ENCODE measurements around the gene STK33. TPM values are rescaled to one million over a fixed set of nuclear protein-coding genes. Genes with fewer than 3 reads are reported as not detected.
A peak's percentile ranks its signal among the peaks of the same experiment; 100 is the strongest.

Gene STK33
- total RNA-seq, 1 experiment from 2014 or later, result 10.9 TPM

- H3K9me2 ChIP-seq (ENCODE audit: insufficient read depth), result no peaks in the 10 kb centered on the region
These were observed 16.0 kb downstream of the STK33 start for GRCh38 chr11:8577791-8578581.

GRCh38 chr11:8574798-8575197 lies 19.2 kb downstream of the STK33 start:
- Histone ChIP-seq H3K4me2 (ENCODE audit: low read length) (no peak overlapping the region), H3K27me3 (ENCODE audit: insufficient read depth, low read length) (no peaks in the 10 kb centered on the region), H3K9me3 (ENCODE audit: control insufficient read depth in 1 of 2, insufficient read depth in 1 of 2, low read depth in 1 of 2, low read length in 2 of 2) (no peaks in the 10 kb centered on the region), H3K4me3 (replicated peaks in 1 of 2; ENCODE audit: low read depth in 1 of 2, low read length in 2 of 2) (no peak overlapping the region), H3K27ac (ENCODE audit: low read depth, low read length) (no peak overlapping the region), H4K20me1 (ENCODE audit: insufficient read depth) (no peaks in the 10 kb centered on the region), H3K79me2 (ENCODE audit: insufficient read depth, low read length) (no peaks in the 10 kb centered on the region), H3K4me1 (ENCODE audit: control insufficient read depth in 1 of 2, insufficient read depth in 2 of 2, low read length in 2 of 2) (peaks cover 0 to 3% of the 10 kb centered on the region in 2 experiments; a peak in 1 of 4 replicates), H3K9me2 (ENCODE audit: insufficient read depth) (no peaks in the 10 kb centered on the region), H3K9ac (ENCODE audit: low read length) (no peak overlapping the region), H3K36me3 (ENCODE audit: control insufficient read depth in 1 of 2, insufficient read depth in 2 of 2, low read length in 2 of 2) (no peaks in the 10 kb centered on the region), H2AFZ (ENCODE audit: low read depth, low read length, poor library complexity, severe bottlenecking) (no peak overlapping the region)
- DNase-seq (ENCODE audit: low read depth, low spot score) (no peak), ATAC-seq (no peak)
- intact Hi-C loops (cut with micrococcal nuclease), result no loop called here
- ChIA-PET RAD21 (ENCODE audit: low non-redundant PET in 1 of 2, low total read pairs in 2 of 2, uncharacterized antibody in 2 of 2, unreplicated experiment in 2 of 2) (no interaction called here), POLR2A (no interaction called here), CTCF (interaction anchor here (1.6 kb wide), 1 partner anchor 8 kb away, joined by 5 read pairs; no protein-coding TSS in a partner anchor)
- BruUV-seq (replicated peaks), result no TSS peak
- no peak for TF ChIP-seq ZBTB33 (IDR thresholded peaks at IDR 0.05; ENCODE audit: extremely low read depth, insufficient replicate concordance, low read length)
- no peak for TF ChIP-seq SIN3A (IDR thresholded peaks at IDR 0.05; ENCODE audit: low read depth)
- no peak for TF ChIP-seq SP1 (IDR thresholded peaks at IDR 0.05; ENCODE audit: low read depth)
- no peak for TF ChIP-seq EZH2 (IDR thresholded peaks at IDR 0.05)
- no peak for TF ChIP-seq FOSL1 (IDR thresholded peaks at IDR 0.05; ENCODE audit: low read depth)
- no peak for TF ChIP-seq EZH2phosphoT487 (IDR thresholded peaks at IDR 0.05; ENCODE audit: borderline replicate concordance)
- TF ChIP-seq YY1 (IDR thresholded peaks at IDR 0.05; ENCODE audit: extremely low read depth, insufficient replicate concordance, low read depth, low read length), result no peak
- TF ChIP-seq ZNF274 (IDR thresholded peaks at IDR 0.05; ENCODE audit: low read depth, low read length), result no peak

More at GRCh38 chr11:8577791-8578581, 16.0 kb downstream of the STK33 start:
- ChIA-PET CTCF (interaction anchor here (1.5 kb wide), 1 partner anchor 11 kb away, joined by 4 read pairs; no protein-coding TSS in a partner anchor), POLR2A (no interaction called here), RAD21 (ENCODE audit: low non-redundant PET in 1 of 2, low total read pairs in 2 of 2, uncharacterized antibody in 2 of 2, unreplicated experiment in 2 of 2) (no interaction called here)
- Histone ChIP-seq H3K36me3 (ENCODE audit: control insufficient read depth in 1 of 2, insufficient read depth in 2 of 2, low read length in 2 of 2) (no peaks in the 10 kb centered on the region), H2AFZ (ENCODE audit: low read depth, low read length, poor library complexity, severe bottlenecking) (no peak overlapping the region), H3K4me3 (replicated peaks in 1 of 2; ENCODE audit: low read depth in 1 of 2, low read length in 2 of 2) (no peak overlapping the region), H3K79me2 (ENCODE audit: insufficient read depth, low read length) (no peaks in the 10 kb centered on the region), H3K9ac (ENCODE audit: low read length) (no peak overlapping the region), H3K9me3 (ENCODE audit: control insufficient read depth in 1 of 2, insufficient read depth in 1 of 2, low read depth in 1 of 2, low read length in 2 of 2) (no peaks in the 10 kb centered on the region), H3K4me2 (ENCODE audit: low read length) (no peak overlapping the region), H3K4me1 (ENCODE audit: control insufficient read depth in 1 of 2, insufficient read depth in 2 of 2, low read length in 2 of 2) (peaks cover 0 to 3% of the 10 kb centered on the region in 2 experiments; a peak in 1 of 4 replicates), H4K20me1 (ENCODE audit: insufficient read depth) (no peaks in the 10 kb centered on the region), H3K27me3 (ENCODE audit: insufficient read depth, low read length) (no peaks in the 10 kb centered on the region), H3K27ac (ENCODE audit: low read depth, low read length) (no peak overlapping the region)
- no TSS peak for BruUV-seq (replicated peaks)
- TF ChIP-seq POLR2A (IDR thresholded peaks at IDR 0.05; ENCODE audit: borderline replicate concordance, extremely low read depth, insufficient read depth, insufficient read length) (no peak), TCF7L2 (IDR thresholded peaks at IDR 0.05; ENCODE audit: borderline replicate concordance, extremely low read depth, insufficient read depth, insufficient read length) (no peak), FOSL1 (IDR thresholded peaks at IDR 0.05; ENCODE audit: low read depth) (0 out of 2 replicates have a peak, but pooled peaks have one; percentile 11)
- ATAC-seq (no peak), DNase-seq (ENCODE audit: low read depth, low spot score) (no peak)
- intact Hi-C loops (cut with micrococcal nuclease), result no loop called here
